RKO (cell line): Measurements from ENCODE around the gene KCNC4.

Experiments used
- DNase-seq: peaks from one replicate; pipeline ENCODE4 v3.0.0-alpha.2; 2016; ENCODE audit warnings: low spot score

KCNC4 gene

GRCh38 chr1:110209715-110210603 is at the start of gene KCNC4:
TSS of gene KCNC4 (plus strand) at chr1:110210314. CDS start at chr1:110211500, 1,186 bp downstream.
- DNase-seq: peak; percentile 88

- DNase-seq: no peak
Observed at GRCh38 chr1:110160538-110161100, 49.5 kb upstream of the KCNC4 start.

DNA sequence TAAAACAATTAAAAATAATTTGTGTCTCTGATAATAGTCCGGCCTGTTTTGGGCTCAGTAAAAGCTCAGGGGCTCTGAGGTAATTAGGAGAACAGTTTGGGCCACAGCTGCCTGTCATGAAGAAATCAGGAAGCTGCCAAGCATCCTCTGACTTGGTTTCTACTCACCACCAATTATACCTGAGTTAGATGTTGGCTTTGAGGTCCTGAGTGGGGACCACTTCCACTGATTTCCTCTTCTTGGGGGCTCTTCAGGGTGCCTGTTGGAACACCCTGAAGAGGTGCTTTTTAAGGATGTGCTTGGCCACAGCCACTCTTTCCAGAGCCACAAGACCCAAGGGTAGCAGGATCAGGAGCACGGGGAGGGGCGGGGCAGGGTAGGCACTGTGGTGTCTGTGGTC is 48.9 kb upstream of the KCNC4 start:
- no peak for DNase-seq

- no peak for DNase-seq
Observed at GRCh38 chr1:110161849-110162248, 48.3 kb upstream of the KCNC4 start.

- DNase-seq: no peak
Observed at GRCh38 chr1:110163591-110163990, 46.5 kb upstream of the KCNC4 start.

- no peak for DNase-seq
Observed at GRCh38 chr1:110164725-110165350, 45.3 kb upstream of the KCNC4 start.

GRCh38 chr1:110165761-110166231 is 44.3 kb upstream of the KCNC4 start:
- no peak for DNase-seq

DNA sequence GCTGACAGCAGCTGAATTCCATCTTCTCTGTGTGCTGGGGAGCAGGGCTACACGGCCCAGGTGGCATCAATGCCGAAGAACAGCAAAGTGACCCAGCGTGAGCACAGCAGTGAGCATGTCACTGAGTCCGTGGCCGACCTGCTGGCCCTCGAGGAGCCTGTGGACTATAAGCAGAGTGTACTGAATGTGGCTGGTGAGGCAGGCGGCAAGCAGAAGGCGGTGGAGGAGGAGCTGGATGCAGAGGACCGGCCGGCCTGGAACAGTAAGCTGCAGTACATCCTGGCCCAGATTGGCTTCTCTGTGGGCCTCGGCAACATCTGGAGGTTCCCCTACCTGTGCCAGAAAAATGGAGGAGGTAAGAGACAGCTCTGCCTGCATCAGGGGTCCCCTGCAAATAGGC is 43.3 kb upstream of the KCNC4 start:
- no peak for DNase-seq

GRCh38 chr1:110170766-110171733 is 39.1 kb upstream of the KCNC4 start:
- no peak for DNase-seq

- DNase-seq: no peak
Observed at GRCh38 chr1:110172001-110172400, 38.1 kb upstream of the KCNC4 start.

DNA sequence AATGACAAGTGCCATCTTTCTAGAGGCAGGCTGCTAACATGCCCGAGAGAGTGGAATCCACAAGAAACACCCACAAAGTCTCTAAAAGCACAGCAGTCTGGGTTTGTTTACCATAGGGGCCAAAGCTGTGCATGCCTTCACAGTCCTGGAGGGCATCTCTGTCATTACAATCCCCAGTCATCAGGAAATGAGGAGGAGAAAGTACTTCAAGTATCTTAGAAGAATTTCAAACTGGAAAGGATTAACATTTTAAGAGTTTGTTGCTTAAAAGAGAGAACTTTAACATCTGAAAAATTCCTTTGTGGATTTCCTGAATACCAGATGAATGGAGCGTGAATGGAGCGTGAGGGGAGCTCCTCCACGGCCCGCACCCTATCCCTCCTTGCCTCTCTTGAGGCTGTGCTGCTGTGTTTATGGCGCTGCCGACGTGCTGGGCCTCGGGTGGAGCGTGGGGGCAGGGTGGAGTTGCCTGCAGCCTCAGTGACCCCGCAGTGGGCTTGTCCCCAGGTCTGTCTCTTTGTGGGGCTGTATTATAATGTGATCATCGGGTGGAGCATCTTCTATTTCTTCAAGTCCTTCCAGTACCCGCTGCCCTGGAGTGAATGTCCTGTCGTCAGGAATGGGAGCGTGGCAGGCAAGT is 36.5 kb upstream of the KCNC4 start:
- no peak for DNase-seq

DNA sequence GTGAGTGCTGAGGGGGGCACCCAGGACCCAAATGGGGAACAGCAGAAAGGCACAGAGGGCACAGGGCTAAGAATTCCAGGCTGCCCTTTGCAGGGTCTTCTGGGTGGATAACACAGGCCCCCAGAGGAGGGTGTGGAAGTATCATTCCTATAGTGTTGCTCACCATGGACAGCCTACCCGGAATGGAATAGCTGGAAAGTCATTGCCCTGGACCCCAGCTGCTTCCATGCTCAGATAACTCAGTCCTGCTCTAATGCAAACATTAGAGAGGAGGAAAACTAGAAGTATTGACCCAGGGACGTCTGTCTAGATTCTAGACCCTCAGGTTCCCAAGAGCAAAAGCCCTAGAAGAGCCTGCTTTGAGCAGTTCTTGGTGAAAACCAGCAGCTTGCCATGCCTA is 35.2 kb upstream of the KCNC4 start:
- DNase-seq: no peak

DNA sequence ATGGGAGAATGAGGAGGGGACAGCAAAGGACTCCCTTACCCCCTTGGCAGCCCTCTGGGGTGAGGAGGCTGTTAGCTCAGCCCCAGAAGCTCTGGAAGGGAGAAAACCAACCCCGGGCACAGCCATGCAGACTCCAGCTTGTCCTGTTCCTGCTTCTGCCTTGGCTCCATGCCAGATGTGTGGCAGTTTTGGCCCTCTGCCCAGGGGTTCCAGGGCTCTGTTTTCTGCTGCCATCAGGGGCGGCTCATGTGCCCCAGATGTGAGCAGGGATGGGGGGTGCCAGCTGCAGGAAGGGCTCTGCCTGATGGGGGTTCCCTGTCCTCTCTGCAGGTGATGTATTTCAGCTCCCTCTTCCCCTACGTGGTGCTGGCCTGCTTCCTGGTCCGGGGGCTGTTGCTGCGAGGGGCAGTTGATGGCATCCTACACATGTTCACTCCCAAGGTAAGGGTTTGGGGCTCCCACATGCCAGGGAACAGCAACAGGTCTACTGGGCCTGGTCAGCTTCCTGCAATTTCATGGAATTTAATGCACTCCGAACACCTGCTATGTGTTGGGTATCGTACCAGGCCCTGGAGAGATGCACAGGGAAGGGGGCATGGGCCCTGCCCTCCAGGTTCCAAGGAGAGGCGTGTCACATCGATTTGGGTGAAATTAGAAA is 33.7 kb upstream of the KCNC4 start:
- no peak for DNase-seq

- DNase-seq: no peak
Observed at GRCh38 chr1:110177775-110178174, 32.3 kb upstream of the KCNC4 start.

DNA sequence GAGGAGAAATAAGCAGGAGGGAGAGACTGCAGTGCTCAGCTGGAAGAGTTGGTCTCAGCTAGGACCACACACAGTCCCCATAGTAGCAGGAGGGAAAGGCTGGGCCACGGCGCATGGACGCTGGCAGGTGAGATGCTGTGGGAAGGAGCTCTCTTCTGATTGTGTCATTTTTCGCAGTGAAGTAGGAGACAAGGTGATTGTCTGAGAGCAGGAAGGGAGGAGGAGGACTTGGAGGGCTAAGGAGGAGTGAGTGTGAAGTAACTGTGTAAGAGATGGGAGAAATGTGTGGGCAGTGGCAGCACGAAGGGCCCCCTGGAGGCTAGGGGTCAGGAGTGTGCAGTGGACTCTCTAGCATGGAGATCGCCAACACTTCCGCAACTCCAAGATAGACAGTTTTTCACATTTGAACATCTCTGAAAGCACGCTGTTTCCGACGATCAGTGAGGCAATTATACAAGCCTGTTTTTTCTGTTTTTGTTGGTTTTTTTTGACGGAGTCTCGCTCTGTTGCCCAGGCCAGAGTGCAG is 26.4 kb upstream of the KCNC4 start:
- DNase-seq: no peak

- DNase-seq: no peak
Observed at GRCh38 chr1:110184446-110184845, 25.7 kb upstream of the KCNC4 start.

DNA sequence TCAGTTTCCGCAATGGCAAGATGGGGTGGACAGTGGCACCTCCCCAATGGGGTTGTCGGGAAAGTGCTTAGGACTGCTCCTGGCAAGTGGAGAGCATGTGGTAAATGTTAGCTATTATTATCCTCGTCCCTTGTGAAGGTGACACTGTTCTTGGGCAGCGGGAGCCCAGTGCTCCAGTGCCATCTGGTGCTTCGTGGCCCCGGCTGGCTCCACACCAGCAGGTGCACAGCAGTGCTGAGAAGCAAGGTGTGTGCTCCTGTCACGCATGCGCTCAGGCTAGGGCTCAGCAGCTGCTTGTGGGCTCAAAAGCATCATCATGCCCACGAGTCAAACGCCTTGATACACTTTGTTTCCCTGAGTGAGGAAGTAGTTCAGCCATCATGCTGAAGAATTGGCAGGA is 24.9 kb upstream of the KCNC4 start:
- DNase-seq: no peak

GRCh38 chr1:110186558-110186957 is 23.6 kb upstream of the KCNC4 start:
- no peak for DNase-seq

DNA sequence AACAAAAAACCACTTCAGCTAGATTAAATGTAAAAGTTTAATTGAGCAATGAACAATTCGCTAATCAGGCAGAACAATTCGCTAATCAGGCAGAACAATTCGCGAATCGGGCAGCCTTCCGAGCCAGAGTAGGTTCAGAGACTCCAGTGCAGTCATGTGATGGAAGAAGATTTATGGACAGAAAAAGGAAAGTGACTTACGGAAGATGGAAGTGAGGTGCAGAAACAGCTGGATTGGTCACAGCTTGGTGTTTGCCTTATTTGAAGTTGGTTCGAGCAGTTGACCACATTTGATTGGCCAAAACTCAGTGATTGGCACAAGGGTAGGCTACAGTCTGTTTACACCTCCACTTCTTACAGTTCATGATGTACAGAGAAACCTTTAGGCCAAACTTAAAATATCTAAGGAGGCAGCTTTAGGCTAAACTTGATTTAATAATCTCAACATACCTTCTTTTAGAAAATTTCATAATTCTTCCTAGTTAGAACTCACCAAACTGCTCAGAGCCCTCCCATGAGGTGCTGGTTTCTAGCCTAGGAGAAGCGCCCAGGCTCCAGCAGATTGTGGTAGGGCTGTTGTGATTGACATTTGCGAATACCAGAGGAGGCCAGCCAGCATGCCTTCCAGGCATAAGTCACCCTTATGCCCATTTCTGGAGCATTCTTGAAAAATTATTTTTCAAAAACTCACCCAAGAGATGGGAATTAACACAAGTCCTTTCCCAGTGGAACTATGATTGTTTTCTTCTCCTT is 22.8 kb upstream of the KCNC4 start:
- no peak for DNase-seq
